Epithelial cell of esophagus (primary cell): ENCODE data around the gene SUCLG2.

Experiments
- DNase-seq: peaks from one replicate; pipeline ENCODE4 v3.0.0; 2010; ENCODE audit warnings: low read depth
- H3K4me3 ChIP-seq: 2 replicates; pipeline ENCODE4 v1.5.1; 2011; ENCODE audit warnings: mild to moderate bottlenecking, low read length, control low read depth
- CTCF ChIP-seq: IDR thresholded peaks from 2 replicates; pipeline ENCODE4 v1.5.1; 2011; ENCODE audit warnings: low read depth, mild to moderate bottlenecking, low read length, control low read depth, inconsistent platforms; ENCODE audit not compliant: insufficient read depth; ENCODE audit errors: missing control alignments

SUCLG2 gene

DNA sequence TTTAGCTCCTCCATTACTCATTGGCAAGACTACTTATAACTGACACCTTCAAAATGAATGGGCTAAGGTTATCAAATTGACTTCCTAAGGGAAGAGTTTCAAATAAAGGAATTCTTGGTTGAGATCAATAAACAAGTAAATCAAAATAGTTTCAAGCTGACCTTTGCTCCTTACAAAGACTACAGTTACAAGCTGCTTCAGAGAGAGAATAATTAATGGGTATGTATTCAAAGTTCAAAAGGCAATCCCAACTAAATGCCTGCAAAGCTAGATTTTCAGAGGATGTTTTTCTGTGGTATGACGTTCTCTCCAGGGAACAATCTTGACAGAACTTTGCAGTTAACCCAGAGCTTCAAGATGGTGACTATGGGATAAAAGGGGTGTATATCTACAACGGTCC is 153.7 kb downstream of the SUCLG2 start:
- TF ChIP-seq CTCF: no peak
- H3K4me3 ChIP-seq: no peak overlapping the region
- no peak for DNase-seq

DNA sequence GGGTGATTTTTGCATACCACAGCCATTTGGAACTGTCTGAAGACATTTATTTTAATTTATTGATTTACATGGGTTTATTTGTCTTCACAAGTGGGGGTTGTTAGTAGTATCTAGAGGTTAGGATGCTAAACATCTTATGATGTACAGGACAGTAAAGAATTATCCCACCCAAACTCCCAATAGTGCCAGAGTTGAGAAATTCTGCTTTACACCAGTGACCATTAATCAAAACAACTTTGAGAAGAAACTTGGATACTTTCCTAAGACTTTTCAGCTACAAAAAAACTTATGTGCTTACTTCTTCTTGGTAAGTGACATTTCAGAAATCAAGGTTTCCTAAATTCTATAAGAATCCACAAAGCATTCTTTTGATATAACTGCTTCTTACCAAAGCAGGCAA is 156.7 kb downstream of the SUCLG2 start:
- TF ChIP-seq CTCF: no peak
- no peak for DNase-seq
- no peak overlapping the region for H3K4me3 ChIP-seq

- no peak for TF ChIP-seq CTCF
- DNase-seq: no peak
- no peak overlapping the region for H3K4me3 ChIP-seq
Observed at GRCh38 chr3:67495751-67496150, 158.7 kb downstream of the SUCLG2 start.

- DNase-seq: no peak
- H3K4me3 ChIP-seq: no peak overlapping the region
- TF ChIP-seq CTCF: no peak
Observed at GRCh38 chr3:67493808-67494207, 160.6 kb downstream of the SUCLG2 start.

DNA sequence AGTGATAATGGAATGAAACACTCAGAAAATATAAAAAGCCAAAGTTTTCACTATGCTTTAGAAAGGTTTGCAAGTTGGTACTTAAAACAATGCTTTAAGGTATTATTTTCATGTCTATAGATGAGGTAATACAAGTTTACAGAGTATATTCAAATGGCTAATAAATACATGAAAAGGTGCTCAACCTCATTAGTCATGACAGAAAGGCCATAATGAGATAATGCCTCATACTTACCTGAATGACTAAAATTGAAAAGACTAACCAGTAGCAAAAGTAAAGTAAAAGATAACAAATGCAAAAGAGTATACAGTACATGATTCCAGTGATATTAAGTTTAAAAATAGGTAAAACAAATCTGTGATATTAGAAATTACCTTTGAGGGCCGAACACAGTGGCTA is 163.8 kb downstream of the SUCLG2 start:
- no peak for TF ChIP-seq CTCF
- H3K4me3 ChIP-seq: no peak overlapping the region
- no peak for DNase-seq

DNA sequence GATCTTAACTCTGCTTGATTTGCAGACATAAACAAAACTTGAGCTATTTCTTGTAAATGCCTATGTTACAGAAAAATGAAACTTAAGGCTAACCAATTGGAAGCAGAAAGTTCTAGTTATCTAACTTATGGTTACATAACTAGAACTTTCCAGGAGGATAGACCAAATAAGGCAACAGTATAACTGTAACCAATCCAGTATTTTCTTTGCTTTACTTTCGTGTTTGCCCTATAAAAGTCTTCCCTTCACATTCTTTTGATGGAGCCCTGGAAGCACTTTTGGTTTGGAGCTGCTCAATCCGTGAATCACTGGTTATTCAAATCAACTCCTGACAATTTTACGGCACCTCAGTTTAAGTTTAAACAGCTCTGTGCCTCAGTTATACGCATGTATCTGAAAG is 164.6 kb downstream of the SUCLG2 start:
- no peak overlapping the region for H3K4me3 ChIP-seq
- no peak for TF ChIP-seq CTCF
- no peak for DNase-seq

- no peak for DNase-seq
- no peak for TF ChIP-seq CTCF
- no peak overlapping the region for H3K4me3 ChIP-seq
Observed at GRCh38 chr3:67487564-67488114, 166.8 kb downstream of the SUCLG2 start.
